IMR-90 (cell line): ENCODE measurements around the gene EIF4A3. TPM values are rescaled to one million over a fixed set of nuclear protein-coding genes. Genes with fewer than 3 reads are reported as not detected.

Experiments used
- ATAC-seq: fragments of 200-7000 bp; cut with Tn5 transposase; 2 replicates; pipeline ENCODE4 v1.9.1; 2020; ENCODE audit warnings: low read depth, mild to moderate bottlenecking, moderate library complexity
- BruUV-seq: library from RNA; stranded (reverse); fragments of 400-500 nt; replicated peaks from 2 replicates; lab custom pipeline; 2021; lab: Mats Ljungman, UMichigan
- CTCF ChIA-PET: fragments of 300-600 bp; formaldehyde crosslinking; extraction: SDS; loops from one replicate; lab custom pipeline; 2021; ENCODE audit warnings: antibody characterized with exemption; lab: Yijun Ruan, JAX
- POLR2A ChIA-PET: fragments of 300-600 bp; sonication (Branson Sonifier 250); formaldehyde crosslinking; loops from one replicate; lab custom pipeline; 2022; ENCODE audit warnings: antibody characterized with exemption; ENCODE audit not compliant: unreplicated experiment; lab: Charles Lee
- DNase-seq: peaks from one replicate; pipeline ENCODE4 v3.0.0; 2013
- H2AFZ ChIP-seq: replicated peaks from 2 replicates; pipeline ENCODE3; 2013; ENCODE audit warnings: low read length, mild to moderate bottlenecking; ENCODE audit not compliant: poor library complexity
- H2AK5ac ChIP-seq: 2 replicates; pipeline ENCODE4 v1.6.1; 2013; ENCODE audit warnings: low read depth, low read length, inconsistent platforms
- H2AK9ac ChIP-seq: replicated peaks from 2 replicates; pipeline ENCODE3; 2013; ENCODE audit warnings: mild to moderate bottlenecking, low read depth, low read length, moderate library complexity; ENCODE audit not compliant: poor library complexity
- H2BK120ac ChIP-seq: 2 replicates; pipeline ENCODE4 v1.6.1; 2013; ENCODE audit warnings: low read depth, low read length, inconsistent platforms
- H2BK15ac ChIP-seq: 3 replicates; pipeline ENCODE4 v1.6.1; 2013; ENCODE audit warnings: low read depth, low read length, inconsistent platforms
- H2BK20ac ChIP-seq: 2 replicates; pipeline ENCODE4 v1.6.1; 2013; ENCODE audit warnings: low read depth, mild to moderate bottlenecking, inconsistent platforms, low read length, moderate library complexity
- H2BK5ac ChIP-seq: 2 replicates; pipeline ENCODE4 v1.6.1; 2013; ENCODE audit warnings: mild to moderate bottlenecking, low read depth, low read length, inconsistent platforms; ENCODE audit not compliant: poor library complexity, severe bottlenecking
- H3K14ac ChIP-seq: replicated peaks from 2 replicates; pipeline ENCODE4 v1.6.1; 2013; ENCODE audit warnings: low read depth, low read length, inconsistent platforms
- H3K18ac ChIP-seq: 2 replicates; pipeline ENCODE4 v1.6.1; 2013; ENCODE audit warnings: low read depth, low read length, control low read depth
- H3K23ac ChIP-seq: 2 replicates; pipeline ENCODE4 v1.6.1; 2013; ENCODE audit warnings: low read depth, low read length, inconsistent platforms
- H3K27ac ChIP-seq: 2 replicates; pipeline ENCODE4 v1.5.1; 2013; ENCODE audit warnings: mild to moderate bottlenecking, control low read depth, low read length; ENCODE audit not compliant: insufficient read depth
- H3K27me3 ChIP-seq: 2 replicates; pipeline ENCODE4 v1.6.1; 2013; ENCODE audit warnings: low read length; ENCODE audit not compliant: control insufficient read depth, insufficient read depth
- H3K36me3 ChIP-seq: 2 replicates; pipeline ENCODE4 v1.6.1; 2013; ENCODE audit warnings: low read length, mixed read lengths; ENCODE audit not compliant: control insufficient read depth, insufficient read depth
- H3K4ac ChIP-seq: 2 replicates; pipeline ENCODE4 v1.6.1; 2013; ENCODE audit warnings: low read depth, low read length, inconsistent platforms
- H3K4me1 ChIP-seq: 2 replicates; pipeline ENCODE4 v1.6.1; 2013; ENCODE audit warnings: low read length, mixed read lengths; ENCODE audit not compliant: control insufficient read depth, insufficient read depth
- H3K4me2 ChIP-seq: 2 replicates; pipeline ENCODE4 v1.6.1; 2013; ENCODE audit warnings: low read depth, mild to moderate bottlenecking, control low read depth, low read length, moderate library complexity
- H3K4me3 ChIP-seq: 2 replicates; pipeline ENCODE4 v1.5.1; 2013; ENCODE audit warnings: low read depth, mild to moderate bottlenecking, control low read depth, low read length, moderate library complexity; ENCODE audit not compliant: insufficient read depth
- H3K56ac ChIP-seq: 2 replicates; pipeline ENCODE4 v1.6.1; 2013; ENCODE audit warnings: low read length, inconsistent platforms; ENCODE audit not compliant: insufficient read depth; ENCODE audit errors: extremely low read depth
- H3K79me1 ChIP-seq, 2 experiments: 2 replicates each; pipeline ENCODE4 v1.6.1; 2013; ENCODE audit warnings: low read length in 2 of 2, inconsistent platforms in 1 of 2, low read depth in 1 of 2
- H3K9ac ChIP-seq: 2 replicates; pipeline ENCODE4 v1.6.1; 2013; ENCODE audit warnings: low read depth, low read length, control low read depth
- H3K9me1 ChIP-seq: 2 replicates; pipeline ENCODE4 v1.6.1; 2013; ENCODE audit warnings: low read length, inconsistent platforms; ENCODE audit not compliant: insufficient read depth
- H3K9me3 ChIP-seq: 2 replicates; pipeline ENCODE4 v1.6.1; 2013; ENCODE audit warnings: low read length; ENCODE audit not compliant: control insufficient read depth, insufficient read depth
- H4K20me1 ChIP-seq: 2 replicates; pipeline ENCODE4 v1.6.1; 2013; ENCODE audit warnings: low read length, inconsistent platforms; ENCODE audit not compliant: insufficient read depth
- H4K5ac ChIP-seq: 2 replicates; pipeline ENCODE4 v1.6.1; 2013; ENCODE audit warnings: mild to moderate bottlenecking, low read depth, low read length, control low read depth
- H4K8ac ChIP-seq, 2 experiments: 2 replicates each; pipeline ENCODE4 v1.6.1; 2013; ENCODE audit warnings: low read depth in 2 of 2, low read length in 2 of 2, control low read depth in 1 of 2, inconsistent platforms in 1 of 2
- H4K91ac ChIP-seq: 2 replicates; pipeline ENCODE4 v1.6.1; 2013; ENCODE audit warnings: low read depth, low read length, inconsistent platforms; ENCODE audit not compliant: insufficient read depth
- WGBS, 2 experiments: methylation state at CpG; one replicate each; pipeline versions ENCODE4 v1.1.5 to v1.1.7; 2013; ENCODE audit warnings: missing lambda C conversion rate in 2 of 2; ENCODE audit not compliant: insufficient read length in 1 of 2; ENCODE audit errors: extremely low coverage in 2 of 2; 5-methylcytosine and 5-hydroxymethylcytosine counted together
- dilution Hi-C: fragments of 300-500 bp; cut with HindIII; formaldehyde crosslinking; loops from one replicate; pipeline ENCODE4 v1.14.3; 2018; ENCODE audit warnings: low sequenced_read_pairs; ENCODE audit not compliant: unreplicated experiment
- in situ Hi-C: fragments of 300-500 bp; cut with MboI; formaldehyde crosslinking; loops from 3 replicates; pipeline ENCODE4 v1.14.3; 2019; ENCODE audit warnings: low sequenced_read_pairs, inconsistent platforms, mixed read lengths
- intact Hi-C: fragments of 100-400 bp; cut with micrococcal nuclease; formaldehyde crosslinking; loops from 2 replicates; pipeline ENCODE4 v1.10.0; 2022
- polyA plus RNA-seq, 3 experiments: library from polyadenylated mRNA; depleted of rRNA; stranded (reverse); fragments of >200 nt; gene quantifications; 2 replicates each; pipeline ENCODE4 v1.2.3, GENCODE V29; 2012; ENCODE audit warnings: low replicate concordance in 1 of 3
- total RNA-seq: library from RNA; depleted of rRNA; stranded (reverse); fragments of >200 nt; gene quantifications from 2 replicates; pipeline ENCODE4 v1.2.3, GENCODE V29; 2012
- TF ChIP-seq, protein P1 (sequence below): conservative IDR thresholded peaks from 2 replicates; pipeline ENCODE4 v1.5.1; 2012; ENCODE audit warnings: mild to moderate bottlenecking, low read depth, low read length, improper control_type of control experiment
- TF ChIP-seq, protein P2 (sequence below): fragments of 150-350 bp; IDR thresholded peaks from 2 replicates; pipeline ENCODE4 v1.6.1; 2017; ENCODE audit warnings: mild to moderate bottlenecking, antibody characterized with exemption, low read length, low read depth

EIF4A3 gene
- total and polyA plus RNA-seq, 2 of the 4 experiments (the other 2 are of a cell fraction), result 85.3 to 97.1 TPM

DNA sequence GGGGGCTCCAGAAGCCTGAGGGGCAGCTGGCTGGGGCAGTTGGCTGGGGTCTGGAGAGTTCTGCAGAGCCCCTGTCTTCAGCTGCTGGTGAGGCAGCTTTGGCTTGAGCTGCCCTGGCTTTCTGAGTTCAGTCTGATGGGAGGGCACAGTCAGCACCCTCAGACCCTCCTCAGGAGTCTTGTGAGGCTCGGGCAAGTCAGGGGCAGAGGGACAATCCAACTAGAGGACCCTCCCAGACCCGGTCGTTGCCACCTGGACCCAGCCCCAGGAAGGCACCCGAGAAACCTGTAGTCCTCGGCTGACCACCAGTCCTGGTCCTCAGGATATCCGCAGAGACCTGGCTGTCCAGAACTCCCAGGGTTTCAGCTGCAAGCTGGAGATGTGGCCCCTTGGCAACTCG is 24.8 kb upstream of the EIF4A3 start:
- ATAC-seq (no peak), DNase-seq (no peak)
- no peak overlapping the region for H3K56ac ChIP-seq
- in situ Hi-C loops, result no loop called here
- no TSS peak for BruUV-seq
- dilution Hi-C loops, result no loop called here
- no peak overlapping the region for H4K5ac ChIP-seq
- H3K4ac ChIP-seq, result no peak overlapping the region
- H2BK5ac ChIP-seq, result no peak overlapping the region
- H2AFZ ChIP-seq, result no peak overlapping the region
- no peak overlapping the region for H3K4me2 ChIP-seq
- peaks cover 2% of the 10 kb centered on the region; the same call in 1 of the 2 replicates for H3K9me3 ChIP-seq
- H3K36me3 ChIP-seq, result no peaks in the 10 kb centered on the region
- ChIA-PET CTCF (no interaction called here), POLR2A (no interaction called here)
- no peak overlapping the region for H2BK20ac ChIP-seq
- intact Hi-C loops, result no loop called here
- TF ChIP-seq, protein P1, sequence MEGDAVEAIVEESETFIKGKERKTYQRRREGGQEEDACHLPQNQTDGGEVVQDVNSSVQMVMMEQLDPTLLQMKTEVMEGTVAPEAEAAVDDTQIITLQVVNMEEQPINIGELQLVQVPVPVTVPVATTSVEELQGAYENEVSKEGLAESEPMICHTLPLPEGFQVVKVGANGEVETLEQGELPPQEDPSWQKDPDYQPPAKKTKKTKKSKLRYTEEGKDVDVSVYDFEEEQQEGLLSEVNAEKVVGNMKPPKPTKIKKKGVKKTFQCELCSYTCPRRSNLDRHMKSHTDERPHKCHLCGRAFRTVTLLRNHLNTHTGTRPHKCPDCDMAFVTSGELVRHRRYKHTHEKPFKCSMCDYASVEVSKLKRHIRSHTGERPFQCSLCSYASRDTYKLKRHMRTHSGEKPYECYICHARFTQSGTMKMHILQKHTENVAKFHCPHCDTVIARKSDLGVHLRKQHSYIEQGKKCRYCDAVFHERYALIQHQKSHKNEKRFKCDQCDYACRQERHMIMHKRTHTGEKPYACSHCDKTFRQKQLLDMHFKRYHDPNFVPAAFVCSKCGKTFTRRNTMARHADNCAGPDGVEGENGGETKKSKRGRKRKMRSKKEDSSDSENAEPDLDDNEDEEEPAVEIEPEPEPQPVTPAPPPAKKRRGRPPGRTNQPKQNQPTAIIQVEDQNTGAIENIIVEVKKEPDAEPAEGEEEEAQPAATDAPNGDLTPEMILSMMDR, result no peak
- TF ChIP-seq, protein P2, sequence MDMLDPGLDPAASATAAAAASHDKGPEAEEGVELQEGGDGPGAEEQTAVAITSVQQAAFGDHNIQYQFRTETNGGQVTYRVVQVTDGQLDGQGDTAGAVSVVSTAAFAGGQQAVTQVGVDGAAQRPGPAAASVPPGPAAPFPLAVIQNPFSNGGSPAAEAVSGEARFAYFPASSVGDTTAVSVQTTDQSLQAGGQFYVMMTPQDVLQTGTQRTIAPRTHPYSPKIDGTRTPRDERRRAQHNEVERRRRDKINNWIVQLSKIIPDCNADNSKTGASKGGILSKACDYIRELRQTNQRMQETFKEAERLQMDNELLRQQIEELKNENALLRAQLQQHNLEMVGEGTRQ, result no peak
- H3K4me1 ChIP-seq, result peaks cover 3% of the 10 kb centered on the region
- H3K27me3 ChIP-seq, result peaks cover 28% of the 10 kb centered on the region
- H3K23ac ChIP-seq, result no peak overlapping the region
- no peak overlapping the region for H2AK9ac ChIP-seq
- H2AK5ac ChIP-seq, result no peak overlapping the region
- no peak overlapping the region for H3K18ac ChIP-seq
- no peak overlapping the region for H3K14ac ChIP-seq
- H4K8ac ChIP-seq, result no peak overlapping the region
- no peak overlapping the region for H2BK15ac ChIP-seq
- 60% methylated on average over 3 of the region's 7 CpGs; no CpG with 5 or more reads in 1 of the 2 experiments for WGBS, 2 experiments
- H3K79me1 ChIP-seq, result no peaks in the 10 kb centered on the region
- H3K27ac ChIP-seq, result no peak overlapping the region
- no peak overlapping the region for H4K91ac ChIP-seq
- no peaks in the 10 kb centered on the region for H4K20me1 ChIP-seq
- no peak overlapping the region for H3K4me3 ChIP-seq
- H3K9ac ChIP-seq, result no peak overlapping the region
- H2BK120ac ChIP-seq, result no peak overlapping the region
- H3K9me1 ChIP-seq, result no peaks in the 10 kb centered on the region; the same call in 1 of the 2 replicates
